Measurements from ENCODE around the gene PODN.

- no peak for TF ChIP-seq CTCF (IDR thresholded peaks at IDR 0.05; ENCODE audit: low read length)
- TF ChIP-seq EZH2 (IDR thresholded peaks at IDR 0.05; ENCODE audit: borderline replicate concordance, low read length) = no peak
These were observed 72.1 kb downstream of the PODN start for GRCh38 chr1:53134042-53134485.

Data from OCI-LY1 (cell line).